ENCODE results near the gene CELF1.
A peak's percentile ranks its signal among the peaks of the same experiment; 100 is the strongest.

CELF1 gene

DNA sequence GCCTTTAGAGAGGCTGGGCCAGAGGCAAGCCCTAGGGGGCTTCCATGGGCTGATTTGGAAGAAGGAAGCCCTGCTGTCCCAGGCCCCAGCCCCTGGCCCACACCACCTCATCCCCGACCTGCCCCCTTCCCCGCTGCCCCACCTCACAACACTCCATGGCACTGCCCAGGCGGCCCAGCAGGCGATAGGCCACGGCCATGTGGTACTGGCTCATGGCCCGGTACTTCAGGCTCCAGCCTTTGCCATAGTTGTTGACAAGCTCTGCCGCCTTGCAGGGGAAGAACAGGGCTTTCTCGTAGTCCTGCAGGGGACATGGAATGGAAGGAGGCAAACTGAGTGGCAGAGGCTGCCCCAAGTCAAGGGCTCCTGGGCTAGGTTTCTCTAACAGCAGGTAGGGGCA is 110.4 kb downstream of the CELF1 start:
- Mint-ChIP-seq H3K27me3 (no peaks in the 10 kb centered on the region), H3K4me3 (no peak overlapping the region), H3K27ac (no peak overlapping the region), H3K36me3 (peaks cover 1 to 7% of the 10 kb centered on the region in 2 donors), H3K4me1 (no peaks in the 10 kb centered on the region), H3K9me3 (no peaks in the 10 kb centered on the region)
- no peak for ATAC-seq (replicated peaks)
- no peak for DNase-seq

DNA sequence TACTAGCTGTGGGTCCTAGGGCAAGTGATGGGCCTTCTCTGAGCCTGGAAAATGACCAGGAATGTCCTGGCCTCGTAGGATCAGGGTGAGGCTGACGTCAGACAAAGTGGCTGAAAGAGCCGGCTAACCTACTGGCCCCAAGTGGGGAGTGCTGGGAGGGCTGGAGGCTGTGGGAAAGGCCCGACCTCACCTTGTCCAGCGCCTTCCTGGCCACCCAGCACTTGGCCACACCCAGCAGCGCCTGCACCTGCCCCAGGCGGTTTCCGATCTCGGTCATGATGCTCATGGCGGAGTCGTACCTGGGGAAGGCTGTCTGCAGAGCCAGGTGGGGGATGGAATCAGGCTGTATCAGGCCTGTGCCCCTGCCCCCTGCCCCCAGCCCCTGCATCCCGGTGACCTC is 111.5 kb downstream of the CELF1 start:
- no peaks in the 10 kb centered on the region for H3K36me3 Mint-ChIP-seq
- ATAC-seq (replicated peaks): no peak
- DNase-seq: no peak
- H3K4me1 Mint-ChIP-seq: no peaks in the 10 kb centered on the region
- no peak overlapping the region for H3K4me3 Mint-ChIP-seq
- no peak overlapping the region for H3K27ac Mint-ChIP-seq
- H3K9me3 Mint-ChIP-seq: no peaks in the 10 kb centered on the region
- no peaks in the 10 kb centered on the region for H3K27me3 Mint-ChIP-seq

DNA sequence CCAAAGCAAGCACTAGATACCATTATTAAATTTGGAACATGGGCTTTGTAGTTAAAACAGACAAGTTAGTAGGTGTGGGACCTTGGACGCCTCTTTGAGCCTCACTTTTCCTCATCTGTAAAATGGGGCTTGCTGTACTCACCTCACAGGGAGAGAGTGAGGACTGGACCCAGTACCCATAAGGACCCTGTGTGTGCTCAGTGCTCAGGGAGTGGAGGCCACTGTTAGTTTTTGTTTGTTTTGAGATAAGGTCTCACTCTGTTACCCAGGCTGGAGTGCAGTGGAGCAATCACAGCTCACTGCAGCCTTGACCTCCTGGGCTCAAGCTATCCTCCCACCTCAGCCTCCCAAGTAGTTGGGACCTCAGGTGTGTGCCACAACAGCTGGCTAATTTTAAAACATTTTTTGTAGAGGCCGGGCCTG is 112.9 kb downstream of the CELF1 start:
- H3K27me3 Mint-ChIP-seq: no peaks in the 10 kb centered on the region
- H3K4me3 Mint-ChIP-seq: no peak overlapping the region
- no peaks in the 10 kb centered on the region for H3K4me1 Mint-ChIP-seq
- H3K9me3 Mint-ChIP-seq: no peaks in the 10 kb centered on the region
- ATAC-seq (replicated peaks) (no peak), DNase-seq (no peak)
- H3K36me3 Mint-ChIP-seq: no peaks in the 10 kb centered on the region
- H3K27ac Mint-ChIP-seq: no peak overlapping the region

DNA sequence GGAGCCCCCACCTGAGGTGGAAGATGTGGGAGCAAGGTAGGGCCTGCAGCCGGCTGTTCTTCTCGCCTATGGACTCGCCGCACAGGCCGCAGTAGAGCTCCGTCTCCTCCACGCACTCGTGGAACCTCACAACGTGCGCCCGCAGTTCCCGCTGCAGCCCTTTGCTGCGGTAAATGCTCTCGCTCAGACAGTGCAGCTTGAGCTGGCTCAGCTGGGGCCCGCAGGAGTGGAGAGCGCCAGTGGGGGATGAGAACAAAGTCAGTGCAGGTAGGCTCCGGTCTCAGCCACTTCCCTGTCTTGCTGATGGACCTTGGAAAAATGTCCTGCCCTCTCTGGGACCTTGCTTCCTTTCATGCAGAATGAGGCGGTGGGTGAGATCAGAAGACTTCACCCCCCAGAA is 114.2 kb downstream of the CELF1 start:
- H3K27ac Mint-ChIP-seq: no peak overlapping the region
- no peaks in the 10 kb centered on the region for H3K9me3 Mint-ChIP-seq
- H3K27me3 Mint-ChIP-seq: no peaks in the 10 kb centered on the region
- no peak overlapping the region for H3K4me3 Mint-ChIP-seq
- no peaks in the 10 kb centered on the region for H3K4me1 Mint-ChIP-seq
- ATAC-seq (replicated peaks) (no peak), DNase-seq (no peak)
- no peaks in the 10 kb centered on the region for H3K36me3 Mint-ChIP-seq

DNA sequence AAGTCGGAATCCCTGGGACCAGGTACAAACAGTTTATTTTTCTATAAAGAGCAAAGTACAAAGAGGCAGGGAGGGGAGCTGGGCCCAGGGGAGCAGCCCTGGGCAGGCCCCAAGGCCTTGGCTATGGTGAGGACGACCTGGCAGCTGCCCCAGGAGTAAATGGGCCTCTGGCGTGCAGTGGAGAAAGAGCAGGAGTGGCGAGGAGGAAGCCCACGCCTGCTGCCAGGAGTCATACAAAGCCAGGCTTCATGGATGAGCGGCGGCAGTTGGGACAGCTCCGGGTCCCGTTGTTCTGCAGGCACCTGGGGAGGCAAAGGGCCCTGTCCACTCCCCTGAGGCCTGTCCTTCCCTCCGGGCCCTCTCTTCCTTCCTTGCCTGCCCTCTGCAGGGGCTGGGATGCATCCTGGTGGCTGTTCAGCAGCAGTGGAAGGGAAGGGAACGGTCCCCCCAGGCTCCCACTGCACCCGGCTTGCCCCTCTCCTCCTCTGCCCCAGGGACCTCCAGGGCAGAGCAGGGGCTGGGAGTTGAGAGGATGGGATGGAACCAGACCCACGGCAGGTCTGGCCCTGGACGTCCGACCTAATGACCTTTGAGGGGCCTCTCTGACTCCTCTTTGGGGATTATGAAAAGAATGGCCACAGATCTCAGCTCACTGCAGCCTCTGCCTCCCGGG is 115.0 kb downstream of the CELF1 start:
- no peak for DNase-seq
- Mint-ChIP-seq H3K36me3 (no peaks in the 10 kb centered on the region), H3K27ac (no peak overlapping the region)

DNA sequence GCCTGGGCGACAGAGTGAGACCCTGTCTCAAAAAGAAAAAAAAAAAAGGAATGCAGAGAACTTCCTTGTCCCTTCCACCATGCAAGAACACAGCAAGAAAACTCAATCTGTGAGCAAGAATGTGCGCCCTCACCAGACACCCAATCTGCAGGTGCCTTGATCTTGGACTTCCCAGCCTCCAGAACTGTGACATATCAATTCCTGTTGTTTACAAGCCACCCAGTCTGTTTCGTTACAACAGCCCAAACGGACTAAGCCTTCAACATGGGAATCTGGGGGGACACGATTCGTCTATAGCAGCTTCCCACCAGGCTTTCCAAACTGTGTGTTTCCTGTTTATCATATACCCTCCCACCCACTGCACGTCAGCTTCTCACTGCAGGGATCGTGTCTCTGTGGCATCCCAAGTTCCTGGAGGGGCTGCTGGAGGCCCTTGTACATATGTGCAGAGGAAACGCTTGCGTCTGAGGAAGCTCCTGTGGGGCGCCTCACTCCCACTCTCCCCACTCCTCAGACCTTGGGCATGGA is 115.7 kb downstream of the CELF1 start:
- no peaks in the 10 kb centered on the region for H3K27me3 Mint-ChIP-seq
- H3K9me3 Mint-ChIP-seq: no peaks in the 10 kb centered on the region
- no peaks in the 10 kb centered on the region for H3K36me3 Mint-ChIP-seq
- no peaks in the 10 kb centered on the region for H3K4me1 Mint-ChIP-seq
- H3K27ac Mint-ChIP-seq: no peak overlapping the region
- DNase-seq: no peak
- no peak overlapping the region for H3K4me3 Mint-ChIP-seq
- ATAC-seq (replicated peaks): no peak

More for the DNA sequence above, 115.0 kb downstream of the CELF1 start:
- Mint-ChIP-seq H3K27me3 (no peaks in the 10 kb centered on the region), H3K9me3 (no peaks in the 10 kb centered on the region), H3K4me1 (no peaks in the 10 kb centered on the region), H3K4me3 (no peak overlapping the region)
- ATAC-seq (replicated peaks): no peak

DNA sequence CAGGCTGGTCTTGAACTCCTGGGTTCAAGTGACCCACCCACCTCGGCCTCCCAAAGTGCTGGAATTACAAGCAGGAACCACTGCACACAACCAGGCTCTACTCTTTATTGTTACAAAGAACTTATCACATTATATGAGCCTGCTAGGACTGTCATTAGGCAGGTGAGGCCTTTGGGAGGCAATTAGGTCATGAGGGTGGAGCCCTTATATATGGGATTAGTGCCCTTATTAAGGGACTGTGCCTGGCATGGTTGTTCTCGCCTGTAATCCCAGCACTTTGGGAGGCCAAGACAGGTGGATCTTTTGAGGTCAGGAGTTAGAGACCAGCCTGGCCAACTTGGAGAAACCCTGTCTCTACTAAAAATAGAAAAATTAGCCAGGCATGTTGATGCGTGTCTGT is 116.2 kb downstream of the CELF1 start:
- no peak for DNase-seq
- Mint-ChIP-seq H3K36me3 (no peaks in the 10 kb centered on the region), H3K27ac (no peak overlapping the region), H3K9me3 (no peaks in the 10 kb centered on the region), H3K4me3 (no peak overlapping the region), H3K4me1 (no peaks in the 10 kb centered on the region), H3K27me3 (no peaks in the 10 kb centered on the region)
- ATAC-seq (replicated peaks): no peak

DNA sequence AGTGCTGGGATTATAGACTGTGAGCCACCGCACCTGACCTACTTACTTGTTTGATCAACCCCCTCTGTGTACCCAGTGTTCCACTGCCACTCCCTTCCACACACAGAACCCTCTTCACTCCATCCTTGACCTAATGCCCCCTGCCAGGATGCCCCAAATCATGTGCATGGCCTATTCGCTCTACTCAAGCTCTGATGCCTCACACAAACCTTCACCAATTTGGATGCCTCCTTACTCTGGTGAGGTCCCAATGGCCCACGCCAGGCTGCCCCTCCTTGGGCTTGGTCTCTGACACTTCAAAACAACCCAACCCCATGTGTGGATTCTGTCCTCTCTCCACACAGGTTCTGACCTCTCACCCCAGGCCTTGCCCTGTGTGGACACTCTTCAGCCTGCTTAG is 117.2 kb downstream of the CELF1 start:
- H3K27me3 Mint-ChIP-seq: no peaks in the 10 kb centered on the region
- no peak for DNase-seq

DNA sequence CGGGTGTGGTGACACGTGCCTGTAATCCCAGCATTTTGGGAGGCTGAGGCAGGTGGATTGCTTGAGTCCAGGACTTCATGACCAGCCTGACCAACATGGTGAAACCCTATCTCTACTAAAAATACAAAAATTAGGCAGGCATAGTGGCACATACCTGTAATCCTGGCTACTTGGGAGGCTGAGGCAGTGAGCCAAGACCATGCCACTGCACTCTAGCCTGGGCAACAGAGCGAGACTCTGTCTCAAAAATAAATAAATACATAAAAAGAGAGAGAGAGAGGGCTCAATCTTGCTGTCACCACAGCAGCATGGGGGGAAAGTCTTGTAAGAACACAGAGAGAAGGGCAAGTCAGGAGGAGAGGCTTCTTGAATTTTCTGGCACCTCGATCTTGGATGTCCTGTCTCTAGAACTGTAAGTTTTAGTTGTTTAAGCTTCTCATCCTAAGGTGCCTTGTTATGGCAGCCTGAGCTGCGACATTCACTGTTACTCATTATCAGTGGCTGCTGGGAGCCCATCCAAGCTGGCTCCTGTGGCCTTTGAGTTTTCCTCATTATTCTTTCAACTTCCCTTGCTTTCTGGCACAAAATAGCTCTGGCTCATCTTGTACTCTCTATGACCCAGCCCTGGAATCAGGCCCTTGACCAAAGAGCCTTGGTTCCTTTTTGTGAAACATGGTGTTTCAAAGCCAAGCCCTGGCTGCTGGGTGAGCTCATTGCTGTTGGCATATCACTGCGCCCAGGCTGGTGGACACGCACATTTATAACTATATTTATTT is 118.7 kb downstream of the CELF1 start:
- ATAC-seq (replicated peaks): no peak
- no peak overlapping the region for H3K4me3 Mint-ChIP-seq
- no peaks in the 10 kb centered on the region for H3K36me3 Mint-ChIP-seq
- H3K4me1 Mint-ChIP-seq: no peaks in the 10 kb centered on the region
- H3K9me3 Mint-ChIP-seq: no peaks in the 10 kb centered on the region
- no peaks in the 10 kb centered on the region for H3K27me3 Mint-ChIP-seq
- H3K27ac Mint-ChIP-seq: peak overlapping the region; percentile 52
- DNase-seq: no peak

More for the DNA sequence above, 117.2 kb downstream of the CELF1 start:
- Mint-ChIP-seq H3K36me3 (no peaks in the 10 kb centered on the region), H3K4me3 (no peak overlapping the region), H3K9me3 (no peaks in the 10 kb centered on the region), H3K27ac (no peak overlapping the region), H3K4me1 (no peaks in the 10 kb centered on the region)
- no peak for ATAC-seq (replicated peaks)

DNA sequence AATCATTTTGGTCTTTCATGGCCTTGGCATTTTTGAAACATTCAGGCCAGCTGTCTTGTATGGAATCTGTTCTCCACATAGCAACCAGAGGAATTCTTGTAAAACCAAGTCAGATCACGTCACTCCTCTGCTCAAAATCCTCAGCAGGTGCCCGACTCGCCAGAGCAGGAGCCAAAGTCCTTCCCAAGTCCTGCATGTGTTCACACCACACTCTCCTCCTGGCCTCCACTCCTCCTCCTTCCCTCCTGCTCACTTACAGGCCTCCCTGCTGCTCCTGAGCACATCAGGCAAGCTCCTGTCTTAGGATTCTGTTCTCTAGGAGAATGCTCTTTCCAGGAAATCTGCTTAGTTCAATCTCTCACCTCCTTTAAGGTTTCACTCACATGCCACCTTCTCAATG is 119.8 kb downstream of the CELF1 start:
- Mint-ChIP-seq H3K4me1 (no peaks in the 10 kb centered on the region), H3K4me3 (no peak overlapping the region), H3K36me3 (no peaks in the 10 kb centered on the region), H3K9me3 (no peaks in the 10 kb centered on the region), H3K27ac (no peak overlapping the region), H3K27me3 (no peaks in the 10 kb centered on the region)
- DNase-seq: no peak
- no peak for ATAC-seq (replicated peaks)

DNA sequence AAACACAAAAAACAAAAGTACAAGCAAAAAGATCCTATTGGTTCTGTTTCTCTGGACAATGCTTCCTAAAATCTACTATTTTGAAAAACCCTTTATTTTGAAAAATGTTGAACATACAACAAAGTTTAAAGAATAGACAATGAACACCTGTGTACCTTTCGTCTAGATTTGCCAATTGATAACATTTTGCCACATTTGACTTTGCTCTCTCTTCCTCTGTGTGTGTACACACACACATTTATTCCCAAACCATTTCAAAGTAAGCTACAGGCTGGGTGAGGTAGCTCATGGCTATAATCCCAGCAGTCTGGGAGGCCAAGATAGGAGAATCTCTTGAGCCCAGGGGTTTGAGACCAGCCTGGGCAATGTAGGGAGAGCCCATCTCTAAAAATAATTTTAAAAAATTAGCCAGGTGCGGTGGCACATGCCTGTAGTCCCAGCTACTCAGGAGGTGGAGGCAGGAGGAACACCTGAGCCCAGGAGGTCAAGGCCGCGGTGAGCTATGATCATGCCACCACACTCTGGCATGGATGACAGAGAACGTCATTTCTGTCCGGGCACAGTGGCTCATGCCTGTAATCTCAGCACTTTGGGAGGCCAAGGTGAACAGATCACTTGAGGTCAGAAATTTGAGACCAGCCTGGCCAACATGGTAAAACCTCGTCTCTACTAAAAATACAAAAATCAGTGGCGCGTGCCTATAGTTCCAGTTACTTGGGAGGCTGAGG is 121.4 kb downstream of the CELF1 start:
- Mint-ChIP-seq H3K4me1 (no peaks in the 10 kb centered on the region), H3K4me3 (no peak overlapping the region), H3K36me3 (no peaks in the 10 kb centered on the region), H3K27ac (no peak overlapping the region), H3K9me3 (no peaks in the 10 kb centered on the region), H3K27me3 (no peaks in the 10 kb centered on the region)
- DNase-seq: no peak
- no peak for ATAC-seq (replicated peaks)

DNA sequence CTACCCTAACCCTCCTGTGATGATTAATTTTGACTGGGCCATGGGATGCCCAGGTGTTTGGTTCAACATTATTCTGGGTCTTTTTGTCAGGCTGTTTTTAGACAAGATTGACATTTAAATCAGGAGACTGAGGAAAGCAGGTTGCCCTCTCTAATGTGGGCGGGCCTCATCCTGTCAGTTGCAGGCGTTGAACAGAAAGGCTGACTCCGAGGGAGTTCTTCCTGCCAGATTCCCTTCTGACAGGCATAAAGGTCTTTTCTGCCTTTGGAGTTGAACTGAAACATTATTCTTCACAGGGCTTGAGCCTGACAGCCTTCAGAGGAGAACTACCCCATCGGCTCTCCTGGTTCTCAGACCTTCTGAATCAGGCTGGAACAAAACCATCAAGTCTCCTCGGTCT is 122.4 kb downstream of the CELF1 start:
- Mint-ChIP-seq H3K4me3 (no peak overlapping the region), H3K4me1 (peaks cover 3 to 8% of the 10 kb centered on the region in 2 donors), H3K36me3 (peaks cover 6 to 9% of the 10 kb centered on the region in 2 donors), H3K9me3 (no peaks in the 10 kb centered on the region), H3K27ac (no peak overlapping the region), H3K27me3 (no peaks in the 10 kb centered on the region)
- no peak for DNase-seq
- ATAC-seq (replicated peaks): no peak

DNA sequence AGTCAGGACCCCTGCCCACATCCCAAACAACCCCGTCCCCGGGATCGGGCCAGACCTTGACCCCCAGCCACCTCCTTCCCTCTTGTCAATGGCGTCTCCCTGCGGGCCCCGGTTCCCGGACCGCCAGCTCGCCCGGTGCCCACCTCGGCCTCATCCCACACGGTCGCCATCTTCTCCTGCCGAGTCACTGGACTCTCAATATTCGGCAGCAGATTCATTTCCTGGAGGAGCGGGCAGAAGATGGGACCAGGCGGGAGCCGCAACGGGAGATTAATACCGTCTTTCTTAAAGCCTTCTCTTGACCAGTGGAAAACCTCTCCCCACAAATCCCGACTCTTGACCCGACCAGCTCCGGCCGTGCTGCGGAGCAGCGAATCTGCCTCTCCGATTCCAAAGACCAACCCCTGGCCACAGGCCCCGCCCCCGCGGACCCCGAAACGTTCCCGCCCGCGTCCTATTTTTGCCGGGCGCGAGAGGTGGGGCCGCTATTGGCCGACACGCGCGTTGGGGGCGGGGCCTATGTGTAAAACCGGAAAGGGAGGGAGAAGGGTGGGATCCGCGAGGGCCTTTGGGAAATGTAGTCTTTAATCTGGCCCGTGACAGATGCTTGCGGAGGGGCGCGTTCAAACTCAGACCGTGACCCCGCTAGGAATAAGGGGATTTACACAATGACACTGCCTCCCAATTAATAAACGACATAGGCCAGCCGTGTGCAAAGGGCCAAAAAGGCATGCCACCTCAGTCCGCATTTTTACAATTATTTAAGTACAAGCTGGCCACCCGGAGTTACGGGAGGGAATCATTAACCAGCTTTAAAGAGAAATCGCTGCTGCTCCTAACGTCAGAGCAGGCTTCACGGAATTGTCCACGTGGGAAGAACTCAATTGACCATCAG is 126.6 kb downstream of the CELF1 start, which contains the start of gene PSMC3:
TSS of gene PSMC3 (minus strand) at position 378 of the 895 bp plus-strand sequence. CDS start at position 218, 160 bp downstream.
- peak; percentile 93 for ATAC-seq (replicated peaks)
- Mint-ChIP-seq H3K9me3 (no peaks in the 10 kb centered on the region), H3K27ac (peak within 1 kb of the TSS; percentile 100), H3K27me3 (no peaks in the 10 kb centered on the region), H3K4me3 (peak within 1 kb of the TSS; percentile 95 to 100), H3K36me3 (peaks cover 30 to 34% of the 10 kb centered on the region in 2 donors), H3K4me1 (peaks cover 18 to 27% of the 10 kb centered on the region in 2 donors)
- peak; percentile 95 for DNase-seq

DNA sequence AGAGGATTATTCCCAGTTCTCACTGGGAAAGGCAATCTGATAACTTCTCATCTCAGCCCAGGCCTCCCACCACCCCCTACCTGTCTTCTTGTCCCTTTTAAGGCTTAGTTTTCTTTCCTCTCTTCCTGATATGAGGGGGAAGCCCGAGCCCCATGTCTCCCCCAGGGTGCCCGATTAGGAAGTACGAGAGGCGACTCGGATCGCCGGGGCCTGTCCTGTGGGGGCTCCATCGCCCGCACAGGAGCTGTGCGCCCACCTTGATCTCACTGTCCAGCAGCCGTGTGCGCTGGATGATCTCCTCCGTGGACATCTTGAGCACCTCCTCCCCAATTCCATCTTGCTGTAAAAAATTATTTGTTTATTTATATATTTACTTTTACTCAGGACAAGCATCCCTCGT is 127.3 kb downstream of the CELF1 start:
- Mint-ChIP-seq H3K9me3 (no peaks in the 10 kb centered on the region), H3K36me3 (peaks cover 32 to 40% of the 10 kb centered on the region in 2 donors), H3K4me3 (peak overlapping the region; percentile 95 to 100), H3K27ac (peak overlapping the region; percentile 100), H3K4me1 (peaks cover 18 to 27% of the 10 kb centered on the region in 2 donors), H3K27me3 (no peaks in the 10 kb centered on the region)
- no peak for ATAC-seq (replicated peaks)
- DNase-seq: no peak

Measured in stimulated activated naive B cell treated with anti-CD40 and anti-IgM and Interleukin-4, amounts not matched to agents 10 μg/mL and 1 μg/mL and 100 μg/mL, for 72 hours (primary cell).